ENCODE measurements around the gene DNM3. TPM values are rescaled to one million over a fixed set of nuclear protein-coding genes. Genes with fewer than 3 reads are reported as not detected.
A peak's percentile ranks its signal among the peaks of the same experiment; 100 is the strongest.

Gene DNM3
- total RNA-seq, 3 donors from 2014 or later (not counting 1 experiment from before 2014, with no cell fraction given): 2.5 to 3.3 (median 2.8) TPM

- peaks cover 0 to 5% of the 10 kb centered on the region in 2 donors for H3K4me1 Mint-ChIP-seq
Measured at GRCh38 chr1:171817511-171818265, 23.6 kb upstream of the DNM3 start.

DNA sequence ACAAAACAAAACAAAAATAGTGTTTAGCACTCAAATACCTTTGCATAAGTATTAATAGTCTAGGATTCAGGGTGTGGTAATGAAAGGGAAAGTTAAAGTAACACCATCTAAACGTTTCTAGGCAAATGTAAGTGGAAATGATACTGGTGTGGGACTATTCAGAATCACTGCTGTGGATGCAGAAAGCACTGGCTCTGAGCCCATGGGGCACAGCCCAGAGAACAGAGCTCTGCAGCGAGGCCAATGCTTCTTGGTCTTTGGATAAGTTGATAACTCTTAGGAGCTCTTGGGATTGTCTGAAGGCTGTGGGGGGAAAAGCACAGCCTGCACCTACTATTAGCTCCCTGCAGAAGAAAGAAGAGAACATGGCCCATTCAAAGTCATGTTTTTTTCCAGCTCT lies 21.4 kb upstream of the DNM3 start:
- no peaks in the 10 kb centered on the region for H3K36me3 Mint-ChIP-seq
- Histone ChIP-seq H3K27me3 (ENCODE audit: control insufficient read depth, insufficient read depth, low read length) (no peaks in the 10 kb centered on the region), H3K27ac (ENCODE audit: low read length) (no peak overlapping the region), H3K36me3 (ENCODE audit: control insufficient read depth, insufficient read depth, low read length) (no peaks in the 10 kb centered on the region), H3K4me1 (ENCODE audit: control insufficient read depth, insufficient read depth, low read length) (no peaks in the 10 kb centered on the region), H3K9me3 (ENCODE audit: control insufficient read depth, insufficient read depth, low read length) (no peaks in the 10 kb centered on the region), H3K4me3 (ENCODE audit: low read length) (no peak overlapping the region)
- TF ChIP-seq, protein P1, sequence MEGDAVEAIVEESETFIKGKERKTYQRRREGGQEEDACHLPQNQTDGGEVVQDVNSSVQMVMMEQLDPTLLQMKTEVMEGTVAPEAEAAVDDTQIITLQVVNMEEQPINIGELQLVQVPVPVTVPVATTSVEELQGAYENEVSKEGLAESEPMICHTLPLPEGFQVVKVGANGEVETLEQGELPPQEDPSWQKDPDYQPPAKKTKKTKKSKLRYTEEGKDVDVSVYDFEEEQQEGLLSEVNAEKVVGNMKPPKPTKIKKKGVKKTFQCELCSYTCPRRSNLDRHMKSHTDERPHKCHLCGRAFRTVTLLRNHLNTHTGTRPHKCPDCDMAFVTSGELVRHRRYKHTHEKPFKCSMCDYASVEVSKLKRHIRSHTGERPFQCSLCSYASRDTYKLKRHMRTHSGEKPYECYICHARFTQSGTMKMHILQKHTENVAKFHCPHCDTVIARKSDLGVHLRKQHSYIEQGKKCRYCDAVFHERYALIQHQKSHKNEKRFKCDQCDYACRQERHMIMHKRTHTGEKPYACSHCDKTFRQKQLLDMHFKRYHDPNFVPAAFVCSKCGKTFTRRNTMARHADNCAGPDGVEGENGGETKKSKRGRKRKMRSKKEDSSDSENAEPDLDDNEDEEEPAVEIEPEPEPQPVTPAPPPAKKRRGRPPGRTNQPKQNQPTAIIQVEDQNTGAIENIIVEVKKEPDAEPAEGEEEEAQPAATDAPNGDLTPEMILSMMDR (IDR thresholded peaks at IDR 0.05): no peak
- no peaks in the 10 kb centered on the region for H3K9me3 Mint-ChIP-seq
- intact Hi-C loops (cut with micrococcal nuclease): no loop called here
- peaks cover 0 to 5% of the 10 kb centered on the region in 2 donors for H3K4me1 Mint-ChIP-seq
- ATAC-seq (no peak), DNase-seq (no peak)
- no peak overlapping the region for H3K4me3 Mint-ChIP-seq
- no peaks in the 10 kb centered on the region for H3K27me3 Mint-ChIP-seq (ENCODE audit: low read depth in 2 of 2)
- 50% methylated on average over 2 of the region's 2 CpGs for WGBS (ENCODE audit: insufficient coverage)
- no peak overlapping the region for H3K27ac Mint-ChIP-seq

More at GRCh38 chr1:171817511-171818265, 23.6 kb upstream of the DNM3 start:
- Histone ChIP-seq H3K27me3 (ENCODE audit: control insufficient read depth, insufficient read depth, low read length) (no peaks in the 10 kb centered on the region), H3K36me3 (ENCODE audit: control insufficient read depth, insufficient read depth, low read length) (no peaks in the 10 kb centered on the region), H3K27ac (ENCODE audit: low read length) (no peak overlapping the region), H3K4me3 (ENCODE audit: low read length) (no peak overlapping the region), H3K9me3 (ENCODE audit: control insufficient read depth, insufficient read depth, low read length) (no peaks in the 10 kb centered on the region), H3K4me1 (ENCODE audit: control insufficient read depth, insufficient read depth, low read length) (no peaks in the 10 kb centered on the region)
- intact Hi-C loops (cut with micrococcal nuclease): no loop called here
- peak in 1 of 3 donors; percentile 58 for ATAC-seq
- DNase-seq: no peak
- Mint-ChIP-seq H3K9me3 (no peaks in the 10 kb centered on the region), H3K4me3 (no peak overlapping the region), H3K27me3 (ENCODE audit: low read depth in 2 of 2) (no peaks in the 10 kb centered on the region), H3K27ac (peak overlapping the region in 1 of 2 donors; percentile 67), H3K36me3 (no peaks in the 10 kb centered on the region)
- 33% methylated on average over 3 of the region's 3 CpGs for WGBS (ENCODE audit: insufficient coverage)
- TF ChIP-seq, protein P1 (IDR thresholded peaks at IDR 0.05): no peak

DNA sequence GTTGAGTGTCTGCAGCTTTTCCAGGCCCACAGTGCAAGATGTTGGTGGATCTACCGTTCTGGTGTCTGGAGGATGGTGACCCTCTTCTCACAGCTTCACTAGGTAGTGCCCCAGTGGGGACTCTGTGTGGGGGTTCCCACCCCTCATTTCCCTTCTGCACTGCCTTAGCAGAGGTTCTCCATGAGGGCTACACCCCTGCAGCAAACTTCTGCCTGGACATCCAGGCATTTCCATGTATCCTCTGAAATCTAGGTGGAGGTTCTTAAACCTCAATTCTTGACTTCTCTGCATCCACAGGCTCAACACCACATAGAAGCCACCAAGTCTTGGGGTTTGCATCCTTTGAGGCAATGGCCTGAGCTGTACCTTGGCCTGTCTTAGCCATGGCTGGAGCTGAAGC lies 14.3 kb upstream of the DNM3 start:
- Mint-ChIP-seq H3K4me3 (no peak overlapping the region), H3K36me3 (peaks cover 13% of the 10 kb centered on the region), H3K9me3 (peaks cover 0 to 7% of the 10 kb centered on the region in 2 donors), H3K4me1 (no peaks in the 10 kb centered on the region), H3K27me3 (ENCODE audit: low read depth in 2 of 2) (peaks cover 0 to 3% of the 10 kb centered on the region in 2 donors), H3K27ac (no peak overlapping the region)
- WGBS (ENCODE audit: insufficient coverage): 0% methylated on average over 1 of the region's 1 CpG
- ATAC-seq: no peak
- Histone ChIP-seq H3K36me3 (ENCODE audit: control insufficient read depth, insufficient read depth, low read length) (no peaks in the 10 kb centered on the region), H3K27ac (ENCODE audit: low read length) (no peak overlapping the region), H3K9me3 (ENCODE audit: control insufficient read depth, insufficient read depth, low read length) (peaks cover 8% of the 10 kb centered on the region), H3K27me3 (ENCODE audit: control insufficient read depth, insufficient read depth, low read length) (no peaks in the 10 kb centered on the region), H3K4me1 (ENCODE audit: control insufficient read depth, insufficient read depth, low read length) (no peaks in the 10 kb centered on the region), H3K4me3 (ENCODE audit: low read length) (no peak overlapping the region)
- DNase-seq: no peak
- TF ChIP-seq, protein P1 (IDR thresholded peaks at IDR 0.05): no peak
- intact Hi-C loops (cut with micrococcal nuclease): no loop called here
